Ovary (tissue), 9 donors: ENCODE data around the gene NDUFC1. TPM values are rescaled to one million over a fixed set of nuclear protein-coding genes. Genes with fewer than 3 reads are reported as not detected.
A peak's percentile ranks its signal among the peaks of the same experiment; 100 is the strongest.
"Not testable (repeated sequence)": the region's sequence is repeated elsewhere in the genome, so short reads cannot be mapped to it uniquely, and the experiment has no call there.

Experiments
- DNase-seq, 5 donors: peaks; one replicate each; pipeline ENCODE4 v3.0.0-alpha.2; 2019 to 2020
- H3K27ac ChIP-seq, 2 donors: fragments of 200-600 bp; one replicate each; pipeline versions ENCODE4 v1.5.1 to v1.8.0; 2019 to 2022
- H3K27me3 ChIP-seq: fragments of 200-600 bp; one replicate; pipeline ENCODE4 v1.8.0; 2022
- H3K36me3 ChIP-seq: fragments of 200-600 bp; sonication (generic); one replicate; pipeline ENCODE4 v1.5.1; 2019
- H3K4me1 ChIP-seq: one replicate; pipeline ENCODE4 v1.8.1; 2013; ENCODE audit warnings: mild to moderate bottlenecking, moderate library complexity; ENCODE audit not compliant: insufficient read depth
- H3K4me3 ChIP-seq: fragments of 200-600 bp; sonication (generic); one replicate; pipeline ENCODE4 v1.5.1; 2017
- H3K9me3 ChIP-seq, 2 donors: fragments of 200-600 bp in 1 of 2; sonication (generic) in 1 of 2; one replicate each; pipeline versions ENCODE4 v1.5.1 to v1.8.1; 2013 to 2019; ENCODE audit warnings: mild to moderate bottlenecking in 1 of 2, moderate library complexity in 1 of 2
- EP300 ChIP-seq: sonication (generic); formaldehyde crosslinking; IDR thresholded peaks from one replicate; pipeline ENCODE4 v1.6.1; 2017; ENCODE audit warnings: antibody characterized with exemption
- POLR2A ChIP-seq: fragments of 450-650 bp; IDR thresholded peaks from one replicate; pipeline ENCODE4 v1.6.1; 2017; ENCODE audit warnings: antibody characterized with exemption, mild to moderate bottlenecking, moderate library complexity
- WGBS, 3 donors: extraction: QIAGEN DNeasy Blood & Tissue Kit in 1 of 3; methylation state at CpG; one replicate each; pipeline versions ENCODE4 v1.1.5 to v1.1.7; 2013 to 2017; 5-methylcytosine and 5-hydroxymethylcytosine counted together
- intact Hi-C, 4 donors: fragments of 100-400 bp; cut with DNase I; formaldehyde crosslinking; loops; one replicate each; pipeline versions ENCODE4 v1.11.0 to v1.15.1; 2022 to 2023
- polyA plus RNA-seq, 2 donors: library from polyadenylated mRNA; stranded (reverse); fragments of 200-250 nt in 1 of 2; fragments of 350-450 nt in 1 of 2; fragmentation: Illumina TruSeq in 1 of 2; extraction: RNeasy Lipid Tissue Mini Kit (QIAGEN cat#74804) in 1 of 2; gene quantifications; one replicate each; pipeline ENCODE4 v1.2.3, GENCODE V29; 2013 to 2014
- total RNA-seq, 7 donors: library from RNA; depleted of rRNA in 2 of 7; stranded (reverse); fragments of >200 nt in 2 of 7; fragmentation: NEBNext Ultra II Directional in 3 of 7; extraction: Animal tissue kit (Norgen Biotek cat#: 25700) in 3 of 7; gene quantifications; one replicate each; pipeline versions ENCODE4 v1.1.0 to v1.2.4, GENCODE V29; 2016 to 2023
- TF ChIP-seq, protein P1 (sequence below), 3 donors: fragments of 450-650 bp in 2 of 3; fragments of 200-600 bp in 1 of 3; IDR thresholded peaks; one replicate each; pipeline versions ENCODE4 v1.5.1 to v1.8.0; 2016 to 2022; ENCODE audit warnings: antibody characterized with exemption in 3 of 3, mild to moderate bottlenecking in 1 of 3
- donor health status: DM: no; HTN: no; CAD: no; lungs with moderate emphysema.
- donor health status: DM: no; HTN: no; CAD: no.
- donor health status: Bipolar disorder and iron deficiency.
- donor health status: DM: yes; HTN: yes; CAD: no.
- donor health status: DM: no; HTN: no; CAD: no.
- donor health status: DM: yes; HTN: yes; CAD: no.

NDUFC1 gene
- total and polyA plus RNA-seq, 9 donors, result 24.6 to 89.8 (median 57.0) TPM

DNA sequence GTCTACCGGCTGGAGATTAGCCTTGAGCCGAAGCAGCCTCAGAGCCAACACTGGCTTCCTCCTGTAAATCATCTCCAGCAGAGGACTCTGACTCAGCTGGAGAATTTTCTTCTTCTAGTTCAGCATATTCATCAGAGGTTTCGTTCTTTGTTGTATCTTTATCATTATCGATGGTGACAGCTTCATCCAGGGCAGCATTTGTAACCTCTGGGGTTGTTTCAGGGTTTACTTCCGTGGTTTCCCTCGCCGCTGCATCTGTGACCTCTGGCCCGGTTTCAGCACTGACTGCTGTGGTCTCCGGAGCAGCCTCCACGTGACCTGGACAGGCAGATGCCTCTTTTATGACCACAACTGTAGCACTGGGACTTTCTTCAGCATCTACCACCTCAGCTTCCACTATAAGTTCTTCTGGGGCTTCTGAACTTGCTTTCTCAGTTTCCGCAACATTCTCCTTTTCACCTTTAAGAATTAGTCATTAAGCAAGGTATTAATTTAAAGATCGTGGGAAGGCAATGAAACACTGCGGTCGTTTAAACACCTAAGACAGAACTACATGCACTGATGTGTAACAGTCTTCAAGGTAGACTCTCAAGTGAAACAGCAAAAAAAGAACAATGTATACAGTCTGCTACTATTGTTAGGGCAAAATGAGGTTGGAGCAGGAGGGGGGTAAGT lies 35.6 kb downstream of the NDUFC1 start:
- intact Hi-C loops, result no loop called here
- Histone ChIP-seq H3K27me3 (no peaks in the 10 kb centered on the region), H3K4me3 (peak overlapping the region; percentile 36), H3K36me3 (no peaks in the 10 kb centered on the region), H3K27ac (peak overlapping the region; percentile 7 to 30), H3K4me1 (peaks cover 3% of the 10 kb centered on the region), H3K9me3 (no peaks in the 10 kb centered on the region)
- TF ChIP-seq, protein P1, sequence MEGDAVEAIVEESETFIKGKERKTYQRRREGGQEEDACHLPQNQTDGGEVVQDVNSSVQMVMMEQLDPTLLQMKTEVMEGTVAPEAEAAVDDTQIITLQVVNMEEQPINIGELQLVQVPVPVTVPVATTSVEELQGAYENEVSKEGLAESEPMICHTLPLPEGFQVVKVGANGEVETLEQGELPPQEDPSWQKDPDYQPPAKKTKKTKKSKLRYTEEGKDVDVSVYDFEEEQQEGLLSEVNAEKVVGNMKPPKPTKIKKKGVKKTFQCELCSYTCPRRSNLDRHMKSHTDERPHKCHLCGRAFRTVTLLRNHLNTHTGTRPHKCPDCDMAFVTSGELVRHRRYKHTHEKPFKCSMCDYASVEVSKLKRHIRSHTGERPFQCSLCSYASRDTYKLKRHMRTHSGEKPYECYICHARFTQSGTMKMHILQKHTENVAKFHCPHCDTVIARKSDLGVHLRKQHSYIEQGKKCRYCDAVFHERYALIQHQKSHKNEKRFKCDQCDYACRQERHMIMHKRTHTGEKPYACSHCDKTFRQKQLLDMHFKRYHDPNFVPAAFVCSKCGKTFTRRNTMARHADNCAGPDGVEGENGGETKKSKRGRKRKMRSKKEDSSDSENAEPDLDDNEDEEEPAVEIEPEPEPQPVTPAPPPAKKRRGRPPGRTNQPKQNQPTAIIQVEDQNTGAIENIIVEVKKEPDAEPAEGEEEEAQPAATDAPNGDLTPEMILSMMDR (IDR thresholded peaks at IDR 0.05), result no peak
- TF ChIP-seq POLR2A (no peak), EP300 (no peak)
- WGBS, 3 donors, result 12 to 14% (median 14%) methylated on average over 14 of the region's 14 CpGs
- peak; percentile 58 to 74 (median 69) for DNase-seq

DNA sequence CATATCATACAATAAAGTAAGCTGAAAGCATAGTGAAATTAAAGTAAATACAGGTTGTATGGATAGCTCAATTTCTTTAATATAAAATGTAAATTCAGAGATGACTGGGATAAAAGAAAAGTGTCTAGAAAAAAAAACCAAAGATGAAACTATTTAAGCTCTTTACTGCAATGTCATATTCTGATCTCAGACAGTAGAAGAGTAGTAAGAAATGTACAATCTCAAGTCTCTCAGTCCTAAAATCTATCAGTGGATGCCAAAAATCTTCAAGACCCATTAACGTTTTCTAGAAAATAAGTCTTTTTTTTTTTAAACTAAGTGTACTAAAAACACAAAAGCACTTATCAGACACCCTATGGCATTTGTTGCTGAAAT lies 36.1 kb downstream of the NDUFC1 start:
- intact Hi-C loops, result no loop called here

DNA sequence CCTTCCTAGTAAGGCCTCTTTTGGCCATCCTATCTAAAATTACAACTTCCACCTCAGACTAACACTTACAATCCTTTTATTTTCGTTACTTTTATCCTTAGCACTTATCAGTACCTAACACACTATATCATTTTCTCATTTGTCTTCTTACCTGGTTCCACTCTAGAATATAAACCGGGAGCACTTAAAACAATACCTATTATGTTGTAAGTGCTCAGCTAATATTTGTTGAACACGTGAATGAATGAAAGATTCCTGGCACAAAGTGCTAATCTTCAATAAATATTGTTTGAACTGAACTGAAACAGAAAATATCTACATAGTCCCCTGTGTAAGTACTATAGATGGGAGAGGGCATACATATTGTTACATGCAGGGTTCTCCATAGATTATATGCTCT lies 36.6 kb downstream of the NDUFC1 start:
- Histone ChIP-seq H3K4me1 (peaks cover 3% of the 10 kb centered on the region), H3K4me3 (no peak overlapping the region), H3K9me3 (no peaks in the 10 kb centered on the region), H3K27ac (no peak overlapping the region), H3K36me3 (no peaks in the 10 kb centered on the region), H3K27me3 (no peaks in the 10 kb centered on the region)
- TF ChIP-seq, protein P1 (IDR thresholded peaks at IDR 0.05), result no peak
- no peak for TF ChIP-seq EP300
- TF ChIP-seq POLR2A, result no peak
- WGBS, 3 donors, result 55 to 61% (median 61%) methylated on average over 3 of the region's 3 CpGs
- no peak for DNase-seq
- intact Hi-C loops, result no loop called here

More for the DNA sequence above, 36.1 kb downstream of the NDUFC1 start:
- Histone ChIP-seq H3K27ac (peak overlapping the region; percentile 7 to 30), H3K4me1 (peaks cover 3% of the 10 kb centered on the region), H3K9me3 (no peaks in the 10 kb centered on the region), H3K27me3 (no peaks in the 10 kb centered on the region), H3K4me3 (peak overlapping the region; percentile 36), H3K36me3 (no peaks in the 10 kb centered on the region)
- DNase-seq, result no peak
- WGBS, 3 donors, result 0 to 2% (median 1%) methylated on average over 1 of the region's 1 CpG
- TF ChIP-seq POLR2A (no peak), EP300 (no peak)
- TF ChIP-seq, protein P1 (IDR thresholded peaks at IDR 0.05), result no peak

DNA sequence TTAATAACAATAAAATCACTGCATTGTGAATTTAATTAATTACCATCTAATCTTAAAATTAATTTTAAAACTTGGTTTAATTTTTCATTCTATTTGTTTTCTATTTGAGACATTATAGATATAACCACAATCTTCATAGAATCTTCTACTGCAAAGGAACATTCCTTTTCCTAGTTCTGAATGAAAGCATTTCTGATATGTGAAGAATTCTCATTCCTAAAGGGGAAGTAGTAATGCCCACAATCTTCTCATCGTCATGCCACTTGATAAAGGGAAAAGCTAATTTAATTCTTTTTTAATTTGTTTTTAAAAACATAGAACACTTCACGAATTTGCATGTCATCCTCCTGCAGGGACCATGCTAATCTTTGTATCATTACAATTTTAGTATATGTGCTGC lies 45.9 kb downstream of the NDUFC1 start:
- no peaks in the 10 kb centered on the region for H3K36me3 ChIP-seq
- WGBS, 3 donors, result 27 to 49% (median 28%) methylated on average over 2 of the region's 2 CpGs
- intact Hi-C loops, result no loop called here
- H3K4me3 ChIP-seq, result no peak overlapping the region
- no peaks in the 10 kb centered on the region for H3K9me3 ChIP-seq
- TF ChIP-seq EP300 (no peak), POLR2A (no peak)
- TF ChIP-seq, protein P1 (IDR thresholded peaks at IDR 0.05), result no peak
- no peaks in the 10 kb centered on the region for H3K27me3 ChIP-seq
- no peak for DNase-seq
- no peaks in the 10 kb centered on the region for H3K4me1 ChIP-seq
- no peak overlapping the region for H3K27ac ChIP-seq

DNA sequence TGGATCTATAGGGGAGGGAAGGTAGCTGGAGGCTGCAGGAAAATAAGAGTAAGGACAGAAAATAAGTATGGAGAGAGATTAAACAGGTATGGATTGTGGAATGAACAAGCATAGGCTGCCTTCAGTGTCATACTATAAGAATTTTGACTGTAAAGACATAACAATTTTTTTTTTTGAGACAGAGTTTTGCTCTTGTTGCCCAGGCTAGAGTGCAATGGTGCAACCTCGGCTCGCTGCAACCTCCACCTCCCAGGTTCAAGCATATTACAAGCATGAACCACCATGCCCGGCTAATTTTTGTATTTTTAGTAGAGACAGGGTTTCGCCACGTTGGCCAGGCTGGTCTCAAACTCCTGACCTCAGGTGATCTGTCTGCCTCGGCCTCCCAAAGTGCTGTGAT lies 46.7 kb downstream of the NDUFC1 start:
- H3K27me3 ChIP-seq, H3K4me1 ChIP-seq, H3K36me3 ChIP-seq, H3K4me3 ChIP-seq, intact Hi-C loops, DNase-seq, H3K9me3 ChIP-seq, H3K27ac ChIP-seq: not testable (repeated sequence)
- 93 to 94% (median 93%) methylated on average over 6 of the region's 6 CpGs for WGBS, 3 donors
